H1 (cell line): ENCODE results near the gene RAB24. TPM values are rescaled to one million over a fixed set of nuclear protein-coding genes. Genes with fewer than 3 reads are reported as not detected.

Experiments used
- ASH2L ChIP-seq: fragments of 200-600, 300-600 bp; sonication (generic); IDR thresholded peaks from one replicate; pipeline ENCODE4 v1.7.1; 2017; ENCODE audit warnings: low read length
- polyA plus RNA-seq, 7 experiments: library from polyadenylated mRNA; depleted of rRNA in 3 of 7; stranded (reverse) in 5 of 7; unstranded in 2 of 7; fragments of >200 nt in 5 of 7; fragments of 200-250 nt in 2 of 7; gene quantifications; 1 replicate in 5 of 7; 2 replicates in 1 of 7; 4 replicates in 1 of 7; pipeline versions ENCODE4 v1.2.1 to v1.2.3, GENCODE V29; 2011 to 2013; ENCODE audit warnings: missing spikeins in 2 of 7, mixed read lengths in 2 of 7
- total RNA-seq: library from RNA; stranded (reverse); fragmentation: NEBNext Ultra II Directional; extraction: Animal tissue kit (Norgen Biotek cat#: 25700); gene quantifications from 2 replicates; pipeline ENCODE4 v1.2.1, GENCODE V29; 2021

The RAB24 gene
- total and polyA plus RNA-seq, 2 of the 8 experiments (the other 6 are each of a cell fraction or from before 2014, with no cell fraction given), result 18.8 to 33.8 TPM

DNA sequence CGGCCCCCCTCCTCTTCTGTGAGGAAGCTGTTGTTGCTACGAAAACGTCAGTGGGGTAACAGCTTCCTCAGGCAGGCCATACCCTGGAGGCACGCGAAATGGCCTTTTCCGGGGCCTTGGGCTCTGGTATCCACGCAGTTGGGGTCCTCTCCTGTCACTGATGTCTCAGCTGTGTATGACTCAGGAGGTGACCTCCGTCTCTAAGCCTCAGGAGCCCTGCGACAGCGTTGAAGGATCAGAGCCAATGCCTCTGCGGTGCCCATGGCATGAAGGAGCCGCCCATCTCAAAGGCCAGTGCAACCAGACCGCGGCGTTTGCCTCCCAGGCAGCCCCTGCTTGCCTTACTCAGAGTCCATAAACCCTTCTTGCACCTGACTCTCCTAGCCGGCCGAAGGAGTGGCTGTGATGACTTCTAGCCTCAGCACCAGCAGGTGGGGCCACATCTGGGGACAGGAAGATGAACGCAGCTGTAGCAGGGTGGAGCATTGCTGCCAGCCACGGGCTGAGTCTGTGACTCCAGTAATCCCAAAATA, 9.2 kb upstream of the RAB24 start (continued):
- peak; percentile 43 for TF ChIP-seq ASH2L
- TF ChIP-seq, all 59 proteins: peak for 6
